Measurements from ENCODE around the gene MNAT1.

MNAT1 gene

DNA sequence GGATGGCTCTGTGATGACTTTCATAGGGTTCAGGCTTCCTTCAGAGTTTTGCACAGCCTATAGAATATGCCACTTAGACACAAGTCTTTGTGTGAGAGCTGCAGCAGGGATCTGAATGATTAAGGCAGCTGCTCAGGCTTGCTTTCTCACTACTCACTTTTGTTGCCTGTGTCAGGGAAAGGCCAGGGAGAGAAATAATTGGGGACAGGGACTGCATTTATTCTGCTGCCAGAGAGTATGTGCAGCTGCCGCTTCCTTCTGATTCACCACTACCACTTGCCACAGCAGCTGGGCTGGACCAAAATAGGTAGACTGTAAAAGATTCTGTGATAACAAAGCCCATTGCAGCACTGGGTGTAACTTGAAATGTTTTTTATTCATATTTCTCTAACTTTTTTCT is 196.7 kb downstream of the MNAT1 start:
- WGBS (ENCODE audit: extremely low coverage, insufficient coverage, insufficient read length) = no CpG with 5 or more reads among the region's 1 CpG
- no peak overlapping the region for H4K91ac ChIP-seq (ENCODE audit: low read depth, low read length)
- H3K79me2 ChIP-seq (ENCODE audit: control insufficient read depth, insufficient read depth, low read length, poor library complexity) = no peaks in the 10 kb centered on the region
- no peak for DNase-seq
- no peak overlapping the region for H3K14ac ChIP-seq (ENCODE audit: low read length)
- H2AFZ ChIP-seq (ENCODE audit: insufficient read depth, low read length, poor library complexity) = no peak overlapping the region
- H3K27me3 ChIP-seq (ENCODE audit: insufficient read depth, low read length) = no peaks in the 10 kb centered on the region
- no peaks in the 10 kb centered on the region for H3K4me1 ChIP-seq (ENCODE audit: control insufficient read depth in 1 of 2, insufficient read depth in 2 of 2, low read length in 2 of 2)
- H3K79me1 ChIP-seq (ENCODE audit: low read length) = no peaks in the 10 kb centered on the region
- no peaks in the 10 kb centered on the region for H3K36me3 ChIP-seq (ENCODE audit: control insufficient read depth in 1 of 2, insufficient read depth in 2 of 2, low read length in 2 of 2)
- H3K27ac ChIP-seq (ENCODE audit: low read depth, low read length) = no peak overlapping the region
- no peak overlapping the region for H4K12ac ChIP-seq (ENCODE audit: low read depth, low read length)
- H2BK5ac ChIP-seq (ENCODE audit: low read depth, low read length, poor library complexity) = no peak overlapping the region
- no peak overlapping the region for H3K18ac ChIP-seq (ENCODE audit: low read length)
- H2BK12ac ChIP-seq (ENCODE audit: low read length) = no peak overlapping the region
- no peak overlapping the region for H4K8ac ChIP-seq (ENCODE audit: low read depth, low read length)
- H3K4me2 ChIP-seq (ENCODE audit: low read length) = no peak overlapping the region
- no peak overlapping the region for H2AK5ac ChIP-seq (ENCODE audit: low read length)
- H3K23ac ChIP-seq (ENCODE audit: low read length) = no peak overlapping the region
- H3K4me3 ChIP-seq (ENCODE audit: low read depth, low read length) = no peak overlapping the region
- no peak overlapping the region for H3K4ac ChIP-seq (ENCODE audit: low read depth, low read length)
- no peaks in the 10 kb centered on the region for H3K9me3 ChIP-seq (ENCODE audit: insufficient read depth, low read depth, low read length)
- no peak overlapping the region for H2BK120ac ChIP-seq (ENCODE audit: insufficient read depth, low read length, poor library complexity)
- H3K9ac ChIP-seq (ENCODE audit: low read length) = no peak overlapping the region

DNA sequence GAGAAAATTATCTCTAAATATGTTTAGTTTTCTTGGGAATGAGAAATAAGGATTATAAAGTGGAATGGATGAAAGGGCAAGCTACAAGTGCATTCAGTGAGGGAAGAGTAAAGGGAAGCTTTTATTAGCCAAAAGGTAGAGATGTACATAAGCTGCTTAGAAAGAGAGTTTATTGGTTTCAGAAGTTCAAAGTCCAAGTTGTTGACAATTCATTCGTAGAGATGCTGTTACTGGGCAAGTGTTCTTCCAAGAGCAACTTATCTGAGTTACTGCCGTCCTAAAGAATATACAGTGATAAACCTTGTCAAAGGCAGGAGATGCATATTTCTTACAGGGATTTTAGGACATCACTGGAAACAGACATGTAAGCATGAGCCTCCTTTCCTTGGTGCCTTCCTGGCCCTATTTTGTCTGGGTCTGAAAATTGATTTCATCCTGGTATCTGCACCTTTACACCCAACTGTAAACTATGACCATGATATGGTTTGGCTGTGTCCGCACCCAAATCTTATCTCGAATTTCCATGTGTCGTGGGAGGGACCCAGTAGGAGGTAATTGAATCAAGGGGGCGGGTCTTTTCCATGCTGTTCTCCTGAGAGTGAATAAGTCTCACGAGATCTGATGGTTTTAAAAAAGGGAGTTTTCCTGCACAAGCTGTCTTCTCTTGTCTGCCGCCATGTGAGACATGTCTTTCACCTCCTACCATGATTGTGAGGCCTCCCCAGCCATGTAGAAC is 199.5 kb downstream of the MNAT1 start:
- Histone ChIP-seq H3K18ac (ENCODE audit: low read length) (no peak overlapping the region), H3K36me3 (ENCODE audit: control insufficient read depth in 1 of 2, insufficient read depth in 2 of 2, low read length in 2 of 2) (no peaks in the 10 kb centered on the region), H3K79me1 (ENCODE audit: low read length) (no peaks in the 10 kb centered on the region), H3K27me3 (ENCODE audit: insufficient read depth, low read length) (no peaks in the 10 kb centered on the region), H2BK12ac (ENCODE audit: low read length) (no peak overlapping the region), H3K4me1 (ENCODE audit: control insufficient read depth in 1 of 2, insufficient read depth in 2 of 2, low read length in 2 of 2) (no peaks in the 10 kb centered on the region), H3K4me2 (ENCODE audit: low read length) (no peak overlapping the region), H3K4me3 (ENCODE audit: low read depth, low read length) (no peak overlapping the region), H3K4ac (ENCODE audit: low read depth, low read length) (no peak overlapping the region), H3K9ac (ENCODE audit: low read length) (no peak overlapping the region), H3K23ac (ENCODE audit: low read length) (no peak overlapping the region), H4K8ac (ENCODE audit: low read depth, low read length) (no peak overlapping the region), H3K9me3 (ENCODE audit: insufficient read depth, low read depth, low read length) (no peaks in the 10 kb centered on the region), H3K27ac (ENCODE audit: low read depth, low read length) (no peak overlapping the region), H2BK120ac (ENCODE audit: insufficient read depth, low read length, poor library complexity) (no peak overlapping the region), H4K12ac (ENCODE audit: low read depth, low read length) (no peak overlapping the region), H2AFZ (ENCODE audit: insufficient read depth, low read length, poor library complexity) (no peak overlapping the region), H3K79me2 (ENCODE audit: control insufficient read depth, insufficient read depth, low read length, poor library complexity) (no peaks in the 10 kb centered on the region), H2BK5ac (ENCODE audit: low read depth, low read length, poor library complexity) (no peak overlapping the region), H2AK5ac (ENCODE audit: low read length) (no peak overlapping the region), H3K14ac (ENCODE audit: low read length) (no peak overlapping the region), H4K91ac (ENCODE audit: low read depth, low read length) (no peak overlapping the region)
- no CpG with 5 or more reads among the region's 8 CpGs for WGBS (ENCODE audit: extremely low coverage, insufficient coverage, insufficient read length)
- DNase-seq = no peak

DNA sequence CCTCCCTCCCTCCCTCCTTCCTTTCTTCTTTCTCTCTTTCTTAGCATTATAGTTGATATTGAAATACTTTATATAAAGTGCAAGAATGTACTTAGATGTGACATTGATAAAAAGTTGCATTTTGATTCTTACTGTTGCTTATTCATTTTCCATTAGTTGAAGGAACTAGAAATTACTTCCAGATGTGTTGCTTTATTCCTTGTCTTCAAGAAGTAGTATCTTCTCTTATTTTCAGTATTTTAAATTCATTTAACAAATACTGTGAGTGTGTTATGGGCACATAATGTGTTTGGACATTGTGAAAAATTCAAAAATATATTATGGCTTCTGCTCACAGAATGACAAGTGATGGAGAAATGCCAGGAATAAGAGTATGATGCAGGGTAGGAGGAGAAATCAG is 200.8 kb downstream of the MNAT1 start:
- Histone ChIP-seq H2BK5ac (ENCODE audit: low read depth, low read length, poor library complexity) (no peak overlapping the region), H3K4ac (ENCODE audit: low read depth, low read length) (no peak overlapping the region), H3K18ac (ENCODE audit: low read length) (no peak overlapping the region), H3K14ac (ENCODE audit: low read length) (no peak overlapping the region), H3K4me3 (ENCODE audit: low read depth, low read length) (no peak overlapping the region), H4K91ac (ENCODE audit: low read depth, low read length) (no peak overlapping the region), H3K23ac (ENCODE audit: low read length) (no peak overlapping the region), H3K9ac (ENCODE audit: low read length) (no peak overlapping the region), H2BK12ac (ENCODE audit: low read length) (no peak overlapping the region), H2AFZ (ENCODE audit: insufficient read depth, low read length, poor library complexity) (no peak overlapping the region), H3K4me1 (ENCODE audit: control insufficient read depth in 1 of 2, insufficient read depth in 2 of 2, low read length in 2 of 2) (no peaks in the 10 kb centered on the region), H4K8ac (ENCODE audit: low read depth, low read length) (no peak overlapping the region), H3K9me3 (ENCODE audit: insufficient read depth, low read depth, low read length) (no peaks in the 10 kb centered on the region), H3K36me3 (ENCODE audit: control insufficient read depth in 1 of 2, insufficient read depth in 2 of 2, low read length in 2 of 2) (no peaks in the 10 kb centered on the region), H3K27me3 (ENCODE audit: insufficient read depth, low read length) (no peaks in the 10 kb centered on the region), H3K4me2 (ENCODE audit: low read length) (no peak overlapping the region), H3K27ac (ENCODE audit: low read depth, low read length) (no peak overlapping the region), H4K12ac (ENCODE audit: low read depth, low read length) (no peak overlapping the region), H3K79me2 (ENCODE audit: control insufficient read depth, insufficient read depth, low read length, poor library complexity) (no peaks in the 10 kb centered on the region), H3K79me1 (ENCODE audit: low read length) (no peaks in the 10 kb centered on the region), H2AK5ac (ENCODE audit: low read length) (no peak overlapping the region), H2BK120ac (ENCODE audit: insufficient read depth, low read length, poor library complexity) (no peak overlapping the region)
- DNase-seq = no peak

DNA sequence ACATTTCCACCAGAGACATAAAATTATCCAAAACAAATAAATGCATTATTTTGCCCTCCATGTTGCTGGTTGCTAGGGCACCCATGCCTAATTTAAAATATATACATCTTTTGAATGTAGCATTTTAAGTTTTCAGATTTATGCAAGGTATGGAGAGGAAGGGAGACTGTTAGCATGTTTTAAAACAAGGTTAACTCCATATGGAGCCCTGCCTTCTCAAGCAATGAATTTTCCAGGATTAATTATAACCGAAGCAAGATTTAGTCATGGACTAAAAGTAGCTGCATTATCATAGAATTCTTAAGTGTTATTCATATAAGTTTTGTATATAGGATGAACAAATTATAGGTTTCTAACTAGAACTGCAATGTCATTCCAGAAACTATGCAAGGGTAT is 209.1 kb downstream of the MNAT1 start:
- H3K9ac ChIP-seq (ENCODE audit: low read length) = no peak overlapping the region
- no peaks in the 10 kb centered on the region for H3K27me3 ChIP-seq (ENCODE audit: insufficient read depth, low read length)
- H2BK12ac ChIP-seq (ENCODE audit: low read length) = no peak overlapping the region
- no peak overlapping the region for H3K14ac ChIP-seq (ENCODE audit: low read length)
- H3K4me3 ChIP-seq (ENCODE audit: low read depth, low read length) = no peak overlapping the region
- H3K9me3 ChIP-seq (ENCODE audit: insufficient read depth, low read depth, low read length) = no peaks in the 10 kb centered on the region
- H3K4ac ChIP-seq (ENCODE audit: low read depth, low read length) = no peak overlapping the region
- no peak overlapping the region for H3K18ac ChIP-seq (ENCODE audit: low read length)
- H3K27ac ChIP-seq (ENCODE audit: low read depth, low read length) = no peak overlapping the region
- no peak overlapping the region for H2AK5ac ChIP-seq (ENCODE audit: low read length)
- no peak overlapping the region for H2BK120ac ChIP-seq (ENCODE audit: insufficient read depth, low read length, poor library complexity)
- H2BK5ac ChIP-seq (ENCODE audit: low read depth, low read length, poor library complexity) = no peak overlapping the region
- no peak overlapping the region for H3K23ac ChIP-seq (ENCODE audit: low read length)
- no peak overlapping the region for H4K8ac ChIP-seq (ENCODE audit: low read depth, low read length)
- H4K91ac ChIP-seq (ENCODE audit: low read depth, low read length) = no peak overlapping the region
- H3K4me1 ChIP-seq (ENCODE audit: control insufficient read depth in 1 of 2, insufficient read depth in 2 of 2, low read length in 2 of 2) = no peaks in the 10 kb centered on the region
- no CpG with 5 or more reads among the region's 1 CpG for WGBS (ENCODE audit: extremely low coverage, insufficient coverage, insufficient read length)
- no peak for DNase-seq
- H2AFZ ChIP-seq (ENCODE audit: insufficient read depth, low read length, poor library complexity) = no peak overlapping the region
- H4K12ac ChIP-seq (ENCODE audit: low read depth, low read length) = no peak overlapping the region
- H3K79me2 ChIP-seq (ENCODE audit: control insufficient read depth, insufficient read depth, low read length, poor library complexity) = no peaks in the 10 kb centered on the region
- no peaks in the 10 kb centered on the region for H3K36me3 ChIP-seq (ENCODE audit: control insufficient read depth in 1 of 2, insufficient read depth in 2 of 2, low read length in 2 of 2)
- H3K79me1 ChIP-seq (ENCODE audit: low read length) = no peaks in the 10 kb centered on the region
- no peak overlapping the region for H3K4me2 ChIP-seq (ENCODE audit: low read length)
